Upper lobe of left lung (tissue), 6 donors: ENCODE results near the gene SAA1. TPM values are rescaled to one million over a fixed set of nuclear protein-coding genes. Genes with fewer than 3 reads are reported as not detected.
"Not testable (repeated sequence)": the region's sequence is repeated elsewhere in the genome, so short reads cannot be mapped to it uniquely, and the experiment has no call there.

Source experiments
- ATAC-seq, 2 donors: fragments of 200-7000 bp; cut with Tn5 transposase; one replicate each; pipeline ENCODE4 v1.9.1; 2022; ENCODE audit warnings: mild to moderate bottlenecking in 2 of 2, moderate library complexity in 2 of 2; ENCODE audit not compliant: low FRiP score in 2 of 2
- DNase-seq, 2 donors: peaks; one replicate each; pipeline ENCODE4 v3.0.0-alpha.2; 2019 to 2020
- H3K27ac ChIP-seq, 4 donors: fragments of 200-600 bp; sonication (generic); one replicate each; pipeline ENCODE4 v1.5.1; 2016 to 2019
- H3K27me3 ChIP-seq, 4 donors: fragments of 200-600 bp; sonication (generic); one replicate each; pipeline ENCODE4 v1.5.1; 2017 to 2019
- H3K36me3 ChIP-seq, 4 donors: fragments of 200-600 bp; sonication (generic); one replicate each; pipeline ENCODE4 v1.5.1; 2016 to 2019
- H3K4me1 ChIP-seq, 4 donors: fragments of 200-600 bp; sonication (generic); one replicate each; pipeline ENCODE4 v1.5.1; 2018 to 2019
- H3K4me3 ChIP-seq, 4 donors: fragments of 200-600 bp; sonication (generic); one replicate each; pipeline ENCODE4 v1.5.1; 2017 to 2019; ENCODE audit warnings: mild to moderate bottlenecking in 2 of 4, moderate library complexity in 1 of 4
- H3K9me3 ChIP-seq, 4 donors: fragments of 200-600 bp; sonication (generic); one replicate each; pipeline ENCODE4 v1.5.1; 2018 to 2019
- CTCF ChIP-seq, 6 experiments: fragments of 450-650 bp in 4 of 6; fragments of 200-600 bp in 2 of 6; sonication (generic) in 2 of 6; IDR thresholded peaks; one replicate each; pipeline ENCODE4 v1.5.1; 2016 to 2019; ENCODE audit warnings: antibody characterized with exemption in 6 of 6
- EP300 ChIP-seq, 4 donors: sonication (generic); formaldehyde crosslinking; IDR thresholded peaks; one replicate each; pipeline ENCODE4 v1.5.1; 2017; ENCODE audit warnings: antibody characterized with exemption in 4 of 4, control low read depth in 2 of 4
- POLR2A ChIP-seq, 4 donors: fragments of 450-650 bp; IDR thresholded peaks; one replicate each; pipeline ENCODE4 v1.5.1; 2016 to 2017; ENCODE audit warnings: antibody characterized with exemption in 4 of 4, mild to moderate bottlenecking in 2 of 4
- POLR2AphosphoS5 ChIP-seq, 2 donors: sonication (generic); formaldehyde crosslinking; IDR thresholded peaks; one replicate each; pipeline ENCODE4 v1.5.1; 2017; ENCODE audit warnings: antibody characterized with exemption in 2 of 2
- WGBS, 2 donors: methylation state at CpG; one replicate each; pipeline ENCODE4 v1.1.5; 2017 to 2018; 5-methylcytosine and 5-hydroxymethylcytosine counted together
- total RNA-seq, 6 donors: library from RNA; depleted of rRNA in 4 of 6; stranded (reverse); fragments of >200 nt in 4 of 6; gene quantifications; one replicate each; pipeline versions ENCODE4 v1.1.0 to v1.2.1, GENCODE V29; 2016 to 2021
- donor health status: DM: no; HTN: no; CAD: no; lungs with moderate emphysema.
- donor health status: DM: no; HTN: yes; CAD: no; lungs with severe emphysema.

The SAA1 gene
- total RNA-seq, 6 donors from 2014 or later, result 9.0 to 92.5 (median 16.2) TPM

GRCh38 chr11:18245396-18245795 is 20.7 kb upstream of the SAA1 start:
- no peak for TF ChIP-seq POLR2AphosphoS5 (IDR thresholded peaks at IDR 0.05)
- TF ChIP-seq CTCF (IDR thresholded peaks at IDR 0.05), result no peak
- no peak for TF ChIP-seq EP300 (IDR thresholded peaks at IDR 0.05)
- no peak for TF ChIP-seq POLR2A (IDR thresholded peaks at IDR 0.05)
- H3K4me1 ChIP-seq, result no peaks in the 10 kb centered on the region
- H3K4me3 ChIP-seq, result no peak overlapping the region
- H3K27me3 ChIP-seq, result no peaks in the 10 kb centered on the region
- no peaks in the 10 kb centered on the region for H3K36me3 ChIP-seq
- 80 to 100% methylated on average over 2 to 6 of the region's 6 CpGs for WGBS, 2 donors
- no peak overlapping the region for H3K27ac ChIP-seq
- no peaks in the 10 kb centered on the region for H3K9me3 ChIP-seq
- DNase-seq (no peak), ATAC-seq (no peak)

- peak in 1 of 2 donors; percentile 23 for ATAC-seq
- 63 to 65% methylated on average over 10 to 11 of the region's 11 CpGs for WGBS, 2 donors
- H3K36me3 ChIP-seq, DNase-seq, H3K27me3 ChIP-seq, H3K4me1 ChIP-seq, H3K9me3 ChIP-seq: not testable (repeated sequence)
- peak overlapping the region in 1 of 4 donors; percentile 12 for H3K4me3 ChIP-seq
- peak overlapping the region in 1 of 4 donors; percentile 27 for H3K27ac ChIP-seq
These were observed 19.5 kb upstream of the SAA1 start for GRCh38 chr11:18246379-18247190.

GRCh38 chr11:18247191-18247581 is 18.9 kb upstream of the SAA1 start:
- H3K4me1 ChIP-seq, H3K36me3 ChIP-seq, H3K27me3 ChIP-seq, DNase-seq, H3K27ac ChIP-seq, ATAC-seq, H3K4me3 ChIP-seq, H3K9me3 ChIP-seq: not testable (repeated sequence)
- WGBS, 2 donors, result 38 to 63% methylated on average over 1 to 2 of the region's 6 CpGs

- no peak for DNase-seq
- no peaks in the 10 kb centered on the region for H3K36me3 ChIP-seq
- H3K9me3 ChIP-seq, result no peaks in the 10 kb centered on the region
- TF ChIP-seq CTCF (IDR thresholded peaks at IDR 0.05), result no peak
- TF ChIP-seq POLR2AphosphoS5 (IDR thresholded peaks at IDR 0.05), result no peak
- TF ChIP-seq POLR2A (IDR thresholded peaks at IDR 0.05), result no peak
- TF ChIP-seq EP300 (IDR thresholded peaks at IDR 0.05), result no peak
- H3K4me3 ChIP-seq, result no peak within 1 kb of the TSS
- H3K27ac ChIP-seq, result no peak within 1 kb of the TSS
- ATAC-seq, result no peak
- no peaks in the 10 kb centered on the region for H3K27me3 ChIP-seq
- WGBS, 2 donors, result 55 to 59% methylated on average over 3 to 5 of the region's 5 CpGs
- no peaks in the 10 kb centered on the region for H3K4me1 ChIP-seq
These were observed 17.5 kb upstream of the SAA1 start, which contains the start of gene SAA2 for GRCh38 chr11:18248561-18248960. Gene SAA2, minus strand, starts transcription at chr11:18248668. Its CDS starts 657 bp downstream, at chr11:18248011.

- DNase-seq (no peak), ATAC-seq (no peak)
- TF ChIP-seq POLR2AphosphoS5 (IDR thresholded peaks at IDR 0.05) (no peak), POLR2A (IDR thresholded peaks at IDR 0.05) (no peak), CTCF (IDR thresholded peaks at IDR 0.05) (no peak), EP300 (IDR thresholded peaks at IDR 0.05) (no peak)
- Histone ChIP-seq H3K27ac (no peak overlapping the region), H3K36me3 (no peaks in the 10 kb centered on the region), H3K4me3 (no peak overlapping the region), H3K9me3 (no peaks in the 10 kb centered on the region), H3K4me1 (no peaks in the 10 kb centered on the region), H3K27me3 (no peaks in the 10 kb centered on the region)
- 68 to 79% methylated on average over 3 of the region's 3 CpGs for WGBS, 2 donors
These were observed 12.8 kb upstream of the SAA1 start for GRCh38 chr11:18253233-18253632.

GRCh38 chr11:18253778-18254338 is 12.2 kb upstream of the SAA1 start:
- H3K36me3 ChIP-seq, result no peaks in the 10 kb centered on the region
- H3K4me3 ChIP-seq, result no peak overlapping the region
- DNase-seq (no peak), ATAC-seq (no peak)
- no peaks in the 10 kb centered on the region for H3K4me1 ChIP-seq
- no peaks in the 10 kb centered on the region for H3K27me3 ChIP-seq
- TF ChIP-seq POLR2AphosphoS5 (IDR thresholded peaks at IDR 0.05) (no peak), POLR2A (IDR thresholded peaks at IDR 0.05) (no peak), EP300 (IDR thresholded peaks at IDR 0.05) (no peak), CTCF (IDR thresholded peaks at IDR 0.05) (no peak)
- H3K9me3 ChIP-seq, result no peaks in the 10 kb centered on the region
- no peak overlapping the region for H3K27ac ChIP-seq
- WGBS, 2 donors, result 74 to 85% methylated on average over 10 to 11 of the region's 11 CpGs
